K562 (cell line): Measurements from ENCODE around the gene SPATC1L. TPM values are rescaled to one million over a fixed set of nuclear protein-coding genes. Genes with fewer than 3 reads are reported as not detected.

Experiments used
- BCOR ChIP-seq: fragments of 450-650 bp; IDR thresholded peaks from 2 replicates; pipeline ENCODE4 v1.6.1; 2016
- CREB3 ChIP-seq: fragments of 450-650 bp; conservative IDR thresholded peaks from 2 replicates; pipeline ENCODE4 v1.6.1; 2016; ENCODE audit warnings: missing genetic modification characterization, low read depth, mild to moderate bottlenecking, missing compliant biosample characterization, moderate library complexity
- FOXP1 ChIP-seq: sonication (generic); formaldehyde crosslinking; IDR thresholded peaks from 2 replicates; pipeline ENCODE4 v1.8.0; 2022; ENCODE audit warnings: mild to moderate bottlenecking, missing genetic modification reagents
- NR4A1 ChIP-seq, 2 experiments: fragments of 250-450 bp in 1 of 2; fragments of 450-650 bp in 1 of 2; sonication (Bioruptor Pico) in 1 of 2; IDR thresholded peaks; 2 replicates each; pipeline versions ENCODE4 v1.4.0 to v1.6.1; 2016 to 2020; ENCODE audit warnings: mild to moderate bottlenecking in 2 of 2, missing compliant biosample characterization in 1 of 2, missing genetic modification characterization in 1 of 2, moderate library complexity in 1 of 2
- POLR2A ChIP-seq: fragments of 450-650 bp; conservative IDR thresholded peaks from 2 replicates; pipeline ENCODE4 v1.6.1; 2016
- UBTF ChIP-seq, 2 experiments: IDR thresholded peaks; 2 replicates each; pipeline ENCODE4 v1.6.1; 2012; ENCODE audit warnings: improper control_type of control experiment in 2 of 2, low read depth in 2 of 2, low read length in 2 of 2, borderline replicate concordance in 1 of 2
- polyA plus RNA-seq, 8 experiments: library from polyadenylated mRNA; depleted of rRNA in 4 of 8; stranded (reverse) in 5 of 8; unstranded in 3 of 8; fragments of >200 nt; fragmentation: Nextera tagmentation in 2 of 8; fragmentation: Illumina TruSeq in 1 of 8; extraction: Ambion mirVana in 2 of 8; extraction: Trizol in 1 of 8; gene quantifications; 2 replicates each; pipeline versions ENCODE4 v1.2.1 to v1.2.3, GENCODE V29; 2011 to 2014; ENCODE audit warnings: inconsistent platforms in 1 of 8, missing spikeins in 1 of 8
- total RNA-seq, 7 experiments: library from RNA; depleted of rRNA in 6 of 7; stranded (reverse); fragments of >200 nt in 6 of 7; fragmentation: Illumina TruSeq in 2 of 7; extraction: Trizol in 2 of 7; gene quantifications; 2 replicates each; pipeline versions ENCODE4 v1.2.1 to v1.2.3, GENCODE V29; 2011 to 2021; ENCODE audit warnings: low replicate concordance in 1 of 7
- TF ChIP-seq, protein P1 (sequence below), 2 experiments: fragments of 450-650 bp in 1 of 2; sonication (generic) in 1 of 2; formaldehyde crosslinking in 1 of 2; IDR thresholded peaks; 2 replicates each; pipeline versions ENCODE4 v1.7.1 to v1.9.0; 2016 to 2022; ENCODE audit warnings: inconsistent platforms in 1 of 2, mild to moderate bottlenecking in 1 of 2, missing genetic modification reagents in 1 of 2
- TF ChIP-seq, protein P2 (sequence below): sonication (generic); formaldehyde crosslinking; IDR thresholded peaks from 2 replicates; pipeline ENCODE4 v1.8.1; 2022; ENCODE audit warnings: missing genetic modification reagents
- TF ChIP-seq, protein P3 (sequence below): fragments of 450-650 bp; IDR thresholded peaks from 2 replicates; pipeline ENCODE4 v1.6.1; 2014; ENCODE audit warnings: low read depth, mild to moderate bottlenecking, moderate library complexity, borderline replicate concordance

SPATC1L gene
- total and polyA plus RNA-seq, 9 of the 15 experiments (the other 6 are each of a cell fraction or from before 2014, with no cell fraction given): 0.14 to 121 (median 34.0) TPM; not detected in 1

- TF ChIP-seq, protein P1, sequence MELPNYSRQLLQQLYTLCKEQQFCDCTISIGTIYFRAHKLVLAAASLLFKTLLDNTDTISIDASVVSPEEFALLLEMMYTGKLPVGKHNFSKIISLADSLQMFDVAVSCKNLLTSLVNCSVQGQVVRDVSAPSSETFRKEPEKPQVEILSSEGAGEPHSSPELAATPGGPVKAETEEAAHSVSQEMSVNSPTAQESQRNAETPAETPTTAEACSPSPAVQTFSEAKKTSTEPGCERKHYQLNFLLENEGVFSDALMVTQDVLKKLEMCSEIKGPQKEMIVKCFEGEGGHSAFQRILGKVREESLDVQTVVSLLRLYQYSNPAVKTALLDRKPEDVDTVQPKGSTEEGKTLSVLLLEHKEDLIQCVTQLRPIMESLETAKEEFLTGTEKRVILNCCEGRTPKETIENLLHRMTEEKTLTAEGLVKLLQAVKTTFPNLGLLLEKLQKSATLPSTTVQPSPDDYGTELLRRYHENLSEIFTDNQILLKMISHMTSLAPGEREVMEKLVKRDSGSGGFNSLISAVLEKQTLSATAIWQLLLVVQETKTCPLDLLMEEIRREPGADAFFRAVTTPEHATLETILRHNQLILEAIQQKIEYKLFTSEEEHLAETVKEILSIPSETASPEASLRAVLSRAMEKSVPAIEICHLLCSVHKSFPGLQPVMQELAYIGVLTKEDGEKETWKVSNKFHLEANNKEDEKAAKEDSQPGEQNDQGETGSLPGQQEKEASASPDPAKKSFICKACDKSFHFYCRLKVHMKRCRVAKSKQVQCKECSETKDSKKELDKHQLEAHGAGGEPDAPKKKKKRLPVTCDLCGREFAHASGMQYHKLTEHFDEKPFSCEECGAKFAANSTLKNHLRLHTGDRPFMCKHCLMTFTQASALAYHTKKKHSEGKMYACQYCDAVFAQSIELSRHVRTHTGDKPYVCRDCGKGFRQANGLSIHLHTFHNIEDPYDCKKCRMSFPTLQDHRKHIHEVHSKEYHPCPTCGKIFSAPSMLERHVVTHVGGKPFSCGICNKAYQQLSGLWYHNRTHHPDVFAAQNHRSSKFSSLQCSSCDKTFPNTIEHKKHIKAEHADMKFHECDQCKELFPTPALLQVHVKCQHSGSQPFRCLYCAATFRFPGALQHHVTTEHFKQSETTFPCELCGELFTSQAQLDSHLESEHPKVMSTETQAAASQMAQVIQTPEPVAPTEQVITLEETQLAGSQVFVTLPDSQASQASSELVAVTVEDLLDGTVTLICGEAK (IDR thresholded peaks at IDR 0.05): peak; percentile 42; the same call in 1 of the 2 replicates
- TF ChIP-seq, protein P1 (CRISPR knock-in tag; IDR thresholded peaks at IDR 0.05): no peak
- TF ChIP-seq FOXP1 (CRISPR knock-in tag): no peak
- TF ChIP-seq POLR2A: peak; percentile 63
- TF ChIP-seq BCOR: 0 out of 2 replicates have a peak, but pooled peaks have one; percentile 21
- TF ChIP-seq, protein P2, sequence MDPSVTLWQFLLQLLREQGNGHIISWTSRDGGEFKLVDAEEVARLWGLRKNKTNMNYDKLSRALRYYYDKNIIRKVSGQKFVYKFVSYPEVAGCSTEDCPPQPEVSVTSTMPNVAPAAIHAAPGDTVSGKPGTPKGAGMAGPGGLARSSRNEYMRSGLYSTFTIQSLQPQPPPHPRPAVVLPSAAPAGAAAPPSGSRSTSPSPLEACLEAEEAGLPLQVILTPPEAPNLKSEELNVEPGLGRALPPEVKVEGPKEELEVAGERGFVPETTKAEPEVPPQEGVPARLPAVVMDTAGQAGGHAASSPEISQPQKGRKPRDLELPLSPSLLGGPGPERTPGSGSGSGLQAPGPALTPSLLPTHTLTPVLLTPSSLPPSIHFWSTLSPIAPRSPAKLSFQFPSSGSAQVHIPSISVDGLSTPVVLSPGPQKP (CRISPR knock-in tag): no peak
- TF ChIP-seq NR4A1 (CRISPR knock-in tag; IDR thresholded peaks at IDR 0.05): 0 out of 2 replicates have a peak, but pooled peaks have one; percentile 28
- TF ChIP-seq NR4A1 (tag; IDR thresholded peaks at IDR 0.05): no peak
- TF ChIP-seq, protein P3, sequence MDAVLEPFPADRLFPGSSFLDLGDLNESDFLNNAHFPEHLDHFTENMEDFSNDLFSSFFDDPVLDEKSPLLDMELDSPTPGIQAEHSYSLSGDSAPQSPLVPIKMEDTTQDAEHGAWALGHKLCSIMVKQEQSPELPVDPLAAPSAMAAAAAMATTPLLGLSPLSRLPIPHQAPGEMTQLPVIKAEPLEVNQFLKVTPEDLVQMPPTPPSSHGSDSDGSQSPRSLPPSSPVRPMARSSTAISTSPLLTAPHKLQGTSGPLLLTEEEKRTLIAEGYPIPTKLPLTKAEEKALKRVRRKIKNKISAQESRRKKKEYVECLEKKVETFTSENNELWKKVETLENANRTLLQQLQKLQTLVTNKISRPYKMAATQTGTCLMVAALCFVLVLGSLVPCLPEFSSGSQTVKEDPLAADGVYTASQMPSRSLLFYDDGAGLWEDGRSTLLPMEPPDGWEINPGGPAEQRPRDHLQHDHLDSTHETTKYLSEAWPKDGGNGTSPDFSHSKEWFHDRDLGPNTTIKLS: 0 out of 2 replicates have a peak, but pooled peaks have one; percentile 30
- no peak for TF ChIP-seq UBTF (IDR thresholded peaks at IDR 0.05; ENCODE audit: borderline replicate concordance in 1 of 2, low read depth in 2 of 2, low read length in 2 of 2)
- no peak for TF ChIP-seq CREB3
Measured at GRCh38 chr21:46183910-46184624, at the start of gene SPATC1L (continued).
